Esophagus muscularis mucosa (tissue), 4 donors: Measurements from ENCODE around the gene FAM234A. TPM values are rescaled to one million over a fixed set of nuclear protein-coding genes. Genes with fewer than 3 reads are reported as not detected.

Experiments used
- DNase-seq: peaks from one replicate; pipeline ENCODE4 v3.0.0-alpha.2; 2017; ENCODE audit errors: extremely low spot score
- H3K27ac ChIP-seq, 4 donors: fragments of 200-600 bp; sonication (generic); replicated peaks in 1 of 4; 1 replicate in 3 of 4; 2 replicates in 1 of 4; pipeline ENCODE4 v1.5.1; 2016 to 2019; ENCODE audit warnings: mild to moderate bottlenecking in 1 of 4
- H3K27me3 ChIP-seq, 4 donors: fragments of 200-600 bp; sonication (generic); one replicate each; pipeline versions ENCODE4 v1.5.1 to v1.6.0; 2016 to 2019
- H3K36me3 ChIP-seq, 4 donors: fragments of 200-600 bp; sonication (generic); one replicate each; pipeline ENCODE4 v1.5.1; 2016 to 2019
- H3K4me1 ChIP-seq, 4 donors: fragments of 200-600 bp; sonication (generic); one replicate each; pipeline ENCODE4 v1.5.1; 2016 to 2019
- H3K4me3 ChIP-seq, 4 donors: fragments of 200-600 bp; sonication (generic); 1 replicate in 2 of 4; 2 replicates in 2 of 4; pipeline ENCODE4 v1.5.1; 2016 to 2019; ENCODE audit warnings: mild to moderate bottlenecking in 4 of 4, moderate library complexity in 1 of 4
- H3K9me3 ChIP-seq, 4 donors: fragments of 200-600 bp; sonication (generic); 1 replicate in 3 of 4; 2 replicates in 1 of 4; pipeline ENCODE4 v1.5.1; 2016 to 2019
- CTCF ChIP-seq, 3 experiments: fragments of 200-600 bp in 2 of 3; fragments of 450-650 bp in 1 of 3; sonication (generic) in 2 of 3; IDR thresholded peaks; one replicate each; pipeline ENCODE4 v1.5.1; 2017 to 2019; ENCODE audit warnings: antibody characterized with exemption in 3 of 3, mild to moderate bottlenecking in 2 of 3, moderate library complexity in 1 of 3
- EP300 ChIP-seq: sonication (generic); formaldehyde crosslinking; IDR thresholded peaks from one replicate; pipeline ENCODE4 v1.6.1; 2017; ENCODE audit warnings: antibody characterized with exemption
- POLR2A ChIP-seq: fragments of 450-650 bp; IDR thresholded peaks from one replicate; pipeline ENCODE4 v1.6.1; 2017; ENCODE audit warnings: antibody characterized with exemption, moderate library complexity, mild to moderate bottlenecking, low read depth
- POLR2AphosphoS5 ChIP-seq, 2 donors: sonication (generic); formaldehyde crosslinking; IDR thresholded peaks; one replicate each; pipeline ENCODE4 v1.6.1; 2017; ENCODE audit warnings: antibody characterized with exemption in 2 of 2
- WGBS: methylation state at CpG from one replicate; pipeline ENCODE4 v1.1.5; 2018; 5-methylcytosine and 5-hydroxymethylcytosine counted together
- intact Hi-C: fragments of 100-400 bp; cut with DNase I; formaldehyde crosslinking; loops from one replicate; pipeline ENCODE4 v1.15.1; 2023
- total RNA-seq, 4 donors: library from RNA; depleted of rRNA; stranded (reverse); fragments of >200 nt; gene quantifications; one replicate each; pipeline versions ENCODE4 v1.1.0 to v1.2.1, GENCODE V29; 2016

FAM234A gene
- 100 to 1,000 TPM in 1 of 4 donors, 10 to 100 TPM in 3; 61.0 to 129 (median 78.1) TPM for total RNA-seq

GRCh38 chr16:234468-235305 is at the start of gene FAM234A:
Gene FAM234A (plus strand): TSS chr16:234821. CDS start chr16:254414, 19,593 bp downstream.
- WGBS, result under 1% methylated on average over 33 of the region's 85 CpGs
- no peaks in the 10 kb centered on the region for H3K27me3 ChIP-seq
- H3K36me3 ChIP-seq, result peaks cover 0 to 10% (median 0%) of the 10 kb centered on the region in 4 donors
- DNase-seq, result peak; percentile 97
- H3K9me3 ChIP-seq, result no peaks in the 10 kb centered on the region
- intact Hi-C loops, result no loop called here
- peak within 1 kb of the TSS; percentile 70 to 92 (median 79) for H3K4me3 ChIP-seq
- H3K27ac ChIP-seq, result peak within 1 kb of the TSS; percentile 91 to 99 (median 96)
- peaks cover 13 to 23% (median 21%) of the 10 kb centered on the region in 4 donors for H3K4me1 ChIP-seq
- TF ChIP-seq POLR2AphosphoS5 (IDR thresholded peaks at IDR 0.05) (peak; percentile 93 to 96), POLR2A (peak; percentile 94), EP300 (peak; percentile 19), CTCF (IDR thresholded peaks at IDR 0.05) (peak in 2 of 3 experiments; percentile 36 to 40)

GRCh38 chr16:185213-185612 is 49.4 kb upstream of the FAM234A start:
- no peak for DNase-seq
- intact Hi-C loops, result no loop called here
- H3K27ac ChIP-seq, result no peak overlapping the region
- peaks cover 13 to 15% (median 14%) of the 10 kb centered on the region in 4 donors for H3K4me1 ChIP-seq
- no peak overlapping the region for H3K4me3 ChIP-seq
- peaks cover 0 to 12% (median 7%) of the 10 kb centered on the region in 4 donors for H3K27me3 ChIP-seq
- H3K36me3 ChIP-seq, result peaks cover 26 to 32% (median 30%) of the 10 kb centered on the region in 4 donors
- TF ChIP-seq POLR2AphosphoS5 (IDR thresholded peaks at IDR 0.05) (no peak), EP300 (no peak), CTCF (IDR thresholded peaks at IDR 0.05) (no peak), POLR2A (no peak)
- H3K9me3 ChIP-seq, result no peaks in the 10 kb centered on the region
- whole genome bisulfite sequencing, result 77% methylated on average over 9 of the region's 13 CpGs

- H3K9me3 ChIP-seq, result no peaks in the 10 kb centered on the region
Measured at GRCh38 chr16:185691-186090, 48.9 kb upstream of the FAM234A start.

GRCh38 chr16:187330-187729 is 47.3 kb upstream of the FAM234A start:
- TF ChIP-seq POLR2AphosphoS5 (IDR thresholded peaks at IDR 0.05) (no peak), CTCF (IDR thresholded peaks at IDR 0.05) (no peak)
- WGBS, result 90% methylated on average over 7 of the region's 8 CpGs
- DNase-seq, result no peak
- intact Hi-C loops, result no loop called here
- Histone ChIP-seq H3K27me3 (no peaks in the 10 kb centered on the region), H3K9me3 (no peaks in the 10 kb centered on the region), H3K36me3 (peaks cover 47 to 53% (median 51%) of the 10 kb centered on the region in 4 donors), H3K4me1 (no peaks in the 10 kb centered on the region), H3K27ac (no peak overlapping the region), H3K4me3 (no peak overlapping the region)

More at GRCh38 chr16:185691-186090, 48.9 kb upstream of the FAM234A start:
- DNase-seq, result no peak
- WGBS, result 70% methylated on average over 5 of the region's 11 CpGs
- peaks cover 31 to 37% (median 34%) of the 10 kb centered on the region in 4 donors for H3K36me3 ChIP-seq
- H3K4me3 ChIP-seq, result no peak overlapping the region
- intact Hi-C loops, result no loop called here
- peaks cover 0 to 7% (median 3%) of the 10 kb centered on the region in 4 donors for H3K27me3 ChIP-seq
- TF ChIP-seq EP300, result no peak
- TF ChIP-seq POLR2A, result no peak
- TF ChIP-seq POLR2AphosphoS5 (IDR thresholded peaks at IDR 0.05), result no peak
- TF ChIP-seq CTCF (IDR thresholded peaks at IDR 0.05), result no peak
- peaks cover 9 to 10% (median 9%) of the 10 kb centered on the region in 4 donors for H3K4me1 ChIP-seq
- no peak overlapping the region for H3K27ac ChIP-seq
